Spleen (tissue), 7 donors: ENCODE measurements around the gene C4orf50.

Experiments used
- CTCF ChIP-seq, 11 experiments: fragments of 200-600 bp in 7 of 11; fragments of 450-650 bp in 4 of 11; sonication (generic) in 4 of 11; IDR thresholded peaks in 8 of 11; conservative IDR thresholded peaks in 3 of 11; 1 replicate in 7 of 11; 2 replicates in 4 of 11; pipeline versions ENCODE4 v1.4.0 to v1.8.0; 2016 to 2021; ENCODE audit warnings: antibody characterized with exemption in 11 of 11, inconsistent platforms in 4 of 11, mild to moderate bottlenecking in 1 of 11
- POLR2AphosphoS5 ChIP-seq, 3 donors: sonication (generic); formaldehyde crosslinking; IDR thresholded peaks; one replicate each; pipeline ENCODE4 v1.5.1; 2017; ENCODE audit warnings: antibody characterized with exemption in 3 of 3
- donor health status: DM: no; HTN: no; CAD: no; lungs with moderate emphysema.
- donor health status: DM: no; HTN: no; CAD: no.
- donor health status: DM: no; HTN: no; CAD: no.

- no peak for TF ChIP-seq CTCF (IDR thresholded peaks at IDR 0.05 in 8 of 11, conservative IDR thresholded peaks at IDR 0.05 in 3 of 11)
- TF ChIP-seq POLR2AphosphoS5 (IDR thresholded peaks at IDR 0.05): no peak
Measured at GRCh38 chr4:6012200-6012599, 6.0 kb downstream of the C4orf50 start.
